ENCODE measurements around the gene COMTD1. TPM values are rescaled to one million over a fixed set of nuclear protein-coding genes. Genes with fewer than 3 reads are reported as not detected.

Gene COMTD1
- total and polyA plus RNA-seq, 2 of the 13 experiments (the other 11 are each of a cell fraction or from before 2014, with no cell fraction given) = 11.8 to 18.4 TPM

- POLR2A ChIA-PET = interaction anchor here (0.6 to 5.0 kb wide), 5 partner anchors 9 to 293 kb away, joined by 3 to 29 read pairs (median 6); partner anchors contain the start of gene VDAC2
- Histone ChIP-seq H3K79me2 (ENCODE audit: insufficient read depth, low read length) (peaks cover 22% of the 10 kb centered on the region), H4K20me1 (ENCODE audit: insufficient read depth, low read length) (peaks cover 10% of the 10 kb centered on the region), H3K9me3 (ENCODE audit: low read length) (no peaks in the 10 kb centered on the region), H3K27me3 (ENCODE audit: control insufficient read depth in 1 of 2, insufficient read depth in 2 of 2, low read length in 2 of 2) (no peaks in the 10 kb centered on the region), H3K4me3 (replicated peaks in 1 of 3; ENCODE audit: insufficient read depth in 1 of 3, low read depth in 2 of 3, low read length in 3 of 3) (no peak overlapping the region), H3K36me3 (replicated peaks in 1 of 2; ENCODE audit: control insufficient read depth in 1 of 2, insufficient read depth in 2 of 2, low read length in 2 of 2) (peaks cover 10 to 53% of the 10 kb centered on the region in 2 experiments), H3K9ac (ENCODE audit: insufficient read depth, low read depth, low read length) (no peak overlapping the region), H3K4me2 (ENCODE audit: low read depth, low read length) (no peak overlapping the region), H3K27ac (ENCODE audit: extremely low read length, insufficient read depth, low read length) (no peak overlapping the region), H3K4me1 (ENCODE audit: insufficient read depth, low read length) (peaks cover 39% of the 10 kb centered on the region), H2AFZ (ENCODE audit: low read length) (no peak overlapping the region)
- CTCF ChIA-PET (ENCODE audit: low intra/inter-chr PET ratio, low total read pairs) = interaction anchor here (2.3 kb wide), 1 partner anchor 43 kb away, joined by 28 read pairs; no protein-coding TSS in a partner anchor
- 93% methylated on average over 4 of the region's 4 CpGs for WGBS (ENCODE audit: low lambda C conversion rate)
- FAIRE-seq (no peak), DNase-seq (ENCODE audit: low spot score) (no peak), ATAC-seq (no peak)
- in situ Hi-C loops (cut with HindIII; ENCODE audit: extremely low pct_ligation_motif_present, low pct_unique_long_range_greater_than_20kb) = loop anchor here (5.0 to 10.0 kb wide), 3 partner anchors 45 to 987 kb away; partner anchors contain the start of gene SAMD8
- intact Hi-C loops (cut with micrococcal nuclease; ENCODE audit: unreplicated experiment) = loop anchor here (5.0 kb wide), 1 partner anchor 120 kb away; the partner anchor contains the start of gene SAMD8
- BruUV-seq (replicated peaks) = no TSS peak
- peak; percentile 96 for TF ChIP-seq RBM22 (optimal IDR thresholded peaks at IDR 0.05; ENCODE audit: low read length)
- TF ChIP-seq POLR2A (IDR thresholded peaks at IDR 0.05; ENCODE audit: insufficient read depth in 1 of 2, low read depth in 2 of 2, low read length in 2 of 2) = peak; percentile 40 to 43; a peak in 2 of 4 replicates
- TF ChIP-seq ZSCAN21 (CRISPR knock-in tag; IDR thresholded peaks at IDR 0.05; ENCODE audit: borderline replicate concordance) = 0 out of 2 replicates have a peak, but pooled peaks have one; percentile 26
- peak; percentile 65; the same call in 1 of the 2 replicates for TF ChIP-seq POLR2G (IDR thresholded peaks at IDR 0.05; ENCODE audit: low read depth, low read length)
- no peak for TF ChIP-seq ZSCAN9 (CRISPR knock-in tag; IDR thresholded peaks at IDR 0.05; ENCODE audit: borderline replicate concordance)
- TF ChIP-seq ZC3H4 (CRISPR knock-in tag; IDR thresholded peaks at IDR 0.05; ENCODE audit: borderline replicate concordance) = peak; percentile 79; the same call in 1 of the 2 replicates
- 0 out of 2 replicates have a peak, but pooled peaks have one; percentile 10 for TF ChIP-seq MED1 (CRISPR knock-in tag; IDR thresholded peaks at IDR 0.05)
- TF ChIP-seq REPIN1 (CRISPR knock-in tag; IDR thresholded peaks at IDR 0.05; ENCODE audit: borderline replicate concordance, low read depth) = no peak
- TF ChIP-seq SNAPC4 (CRISPR knock-in tag; IDR thresholded peaks at IDR 0.05) = no peak
- no peak for TF ChIP-seq HMGA1 (CRISPR knock-in tag; conservative IDR thresholded peaks at IDR 0.05)
- no peak for TF ChIP-seq ZNF124 (CRISPR knock-in tag; IDR thresholded peaks at IDR 0.05)
- TF ChIP-seq POLR2AphosphoS2 (IDR thresholded peaks at IDR 0.05; ENCODE audit: low read depth, low read length) = peak; percentile 85
- no peak for TF ChIP-seq ZNF263 (CRISPR knock-in tag; IDR thresholded peaks at IDR 0.05)
- TF ChIP-seq POLR2AphosphoS5 (IDR thresholded peaks at IDR 0.05; ENCODE audit: low read depth, low read length) = peak; percentile 39
These were observed 3.8 kb downstream of the COMTD1 start for GRCh38 chr10:75231672-75232581.
